Stimulated activated CD8-positive, alpha-beta memory T cell treated with anti-CD3 and anti-CD28 coated beads, Interleukin-12 subunit alpha, Interleukin-12 subunit beta, amount 100 ng/mL, for 24 hours (primary cell): Measurements from ENCODE around the gene DLL1.
"Not testable (repeated sequence)": the region's sequence is repeated elsewhere in the genome, so short reads cannot be mapped to it uniquely, and the experiment has no call there.

Source experiments
- DNase-seq: peaks from one replicate; pipeline ENCODE4 v3.0.0-alpha.2; 2020; ENCODE audit errors: extremely low read depth

The DLL1 gene

DNA sequence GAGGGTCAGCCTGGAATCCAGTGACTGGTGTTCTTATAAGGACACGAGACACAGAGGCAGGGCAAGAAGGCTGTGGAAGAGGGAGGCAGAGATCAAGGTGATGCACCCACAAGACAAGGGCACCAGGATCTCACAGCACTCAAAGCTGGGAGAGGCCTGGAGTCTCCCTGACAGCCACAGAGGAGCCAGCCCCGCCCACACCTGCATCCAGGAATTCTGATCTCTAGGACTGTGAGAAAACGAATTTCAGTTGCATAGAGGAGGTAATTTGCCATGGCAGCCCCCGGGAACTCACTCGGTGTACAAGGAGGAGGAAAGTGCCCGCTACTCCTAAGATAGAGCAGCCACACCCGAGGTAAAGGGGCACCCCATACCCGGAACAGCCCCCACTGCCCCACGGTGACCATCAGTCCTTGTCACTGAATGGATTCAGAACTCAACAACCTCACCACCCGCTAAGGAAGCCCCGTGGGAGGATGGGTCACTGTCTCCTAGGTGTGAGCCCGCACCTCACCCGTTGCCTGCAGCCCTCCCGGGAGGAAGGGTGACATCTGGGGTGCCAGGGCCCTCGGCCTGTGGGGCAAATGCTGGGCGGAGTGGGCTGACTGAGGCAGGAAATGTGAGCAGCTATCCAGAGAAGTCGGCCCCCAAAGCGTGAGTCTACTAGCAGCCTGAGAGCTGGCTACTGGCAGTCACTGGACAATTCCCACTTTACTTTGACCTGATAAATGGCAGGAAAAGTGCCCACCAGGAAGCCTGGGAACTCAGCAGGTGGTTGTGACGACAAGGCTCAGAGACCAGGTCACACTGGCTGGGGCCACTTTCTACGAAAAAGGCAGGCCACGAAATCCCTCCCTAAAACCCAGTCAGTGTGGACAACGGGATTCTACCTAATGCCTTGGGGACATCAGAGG lies 22.4 kb downstream of the DLL1 start:
- DNase-seq = no peak

DNA sequence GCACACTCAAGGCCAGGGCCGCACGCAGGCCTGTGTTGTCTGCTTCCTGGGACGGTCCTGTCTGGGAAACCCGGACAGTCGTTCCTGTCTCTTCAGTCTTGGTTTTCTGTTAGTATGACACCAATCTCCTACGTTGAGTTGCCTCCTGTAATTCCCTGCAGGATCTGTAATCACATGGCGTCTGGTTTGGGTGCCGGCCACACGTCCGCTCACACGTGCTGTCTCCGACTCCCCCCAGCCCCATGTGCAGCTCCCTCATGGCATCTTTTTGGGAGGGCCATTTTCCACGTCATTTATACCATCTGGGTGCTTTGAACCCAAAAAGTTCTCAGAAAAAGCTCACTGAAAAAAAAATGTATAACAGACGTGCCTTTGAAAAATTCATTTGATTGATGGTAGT lies 23.2 kb downstream of the DLL1 start:
- DNase-seq = no peak

- DNase-seq = no peak
Observed at GRCh38 chr6:170266061-170266825, 24.6 kb downstream of the DLL1 start.

DNA sequence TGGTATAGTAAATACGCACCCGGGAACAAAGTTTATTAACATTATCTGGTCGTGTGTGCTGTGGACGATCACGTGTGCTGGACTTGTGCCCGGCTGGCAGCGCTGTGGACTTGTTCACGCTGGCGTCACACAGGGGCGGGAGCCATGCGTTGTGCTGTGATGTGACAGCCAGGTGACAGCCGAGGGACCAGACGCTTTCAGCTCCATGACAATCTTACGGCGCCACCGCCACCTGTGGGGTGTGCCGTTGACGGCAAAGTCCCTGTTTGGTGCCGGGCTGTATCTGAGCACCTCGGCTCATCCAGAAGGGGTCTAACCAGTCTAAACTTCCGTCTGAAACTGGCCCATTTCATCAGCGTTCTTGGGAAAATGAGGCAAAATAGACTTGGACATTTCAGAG lies 25.2 kb downstream of the DLL1 start:
- DNase-seq = no peak

DNA sequence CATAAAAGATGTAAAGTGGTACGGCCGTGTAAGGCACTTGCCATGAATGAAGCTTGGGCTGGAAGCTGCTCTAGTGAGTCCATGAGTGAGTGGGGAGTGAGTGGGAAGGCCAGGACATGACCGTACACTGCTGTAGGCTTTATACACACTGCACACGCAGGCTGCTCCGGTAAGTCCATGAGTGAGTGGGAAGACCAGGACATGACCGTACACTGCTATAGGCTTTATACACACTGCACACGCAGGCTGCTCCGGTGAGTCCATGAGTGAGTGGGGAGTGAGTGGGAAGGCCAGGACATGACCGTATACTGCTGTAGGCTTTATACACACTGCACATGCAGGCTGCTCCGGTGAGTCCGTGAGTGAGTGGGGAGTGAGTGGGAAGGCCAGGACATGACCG lies 26.2 kb downstream of the DLL1 start:
- not testable (repeated sequence) for DNase-seq

- DNase-seq = no peak
Observed at GRCh38 chr6:170264086-170264485, 26.8 kb downstream of the DLL1 start.

DNA sequence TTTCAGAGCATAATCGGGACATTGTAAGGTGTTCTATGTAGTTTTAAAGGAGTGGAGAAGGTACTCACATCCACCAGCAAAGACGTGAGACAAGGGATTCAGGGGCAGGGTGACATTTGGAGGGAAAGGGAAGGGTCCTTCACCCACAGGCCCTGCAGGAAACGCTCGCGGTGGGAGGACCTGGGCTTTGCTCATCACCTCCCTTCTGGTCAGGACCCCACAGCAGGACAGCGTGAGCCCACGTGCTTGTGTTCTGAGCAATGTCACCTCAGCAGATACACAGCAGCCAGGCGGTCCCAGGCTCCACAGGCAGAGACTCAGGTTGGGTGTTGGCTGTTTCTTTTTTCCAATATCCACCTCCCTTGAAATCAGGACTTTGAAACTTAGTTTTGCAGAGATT lies 27.5 kb downstream of the DLL1 start:
- no peak for DNase-seq

GRCh38 chr6:170262489-170263088 lies 28.3 kb downstream of the DLL1 start:
- no peak for DNase-seq

GRCh38 chr6:170261643-170262488 lies 29.0 kb downstream of the DLL1 start:
- no peak for DNase-seq

DNA sequence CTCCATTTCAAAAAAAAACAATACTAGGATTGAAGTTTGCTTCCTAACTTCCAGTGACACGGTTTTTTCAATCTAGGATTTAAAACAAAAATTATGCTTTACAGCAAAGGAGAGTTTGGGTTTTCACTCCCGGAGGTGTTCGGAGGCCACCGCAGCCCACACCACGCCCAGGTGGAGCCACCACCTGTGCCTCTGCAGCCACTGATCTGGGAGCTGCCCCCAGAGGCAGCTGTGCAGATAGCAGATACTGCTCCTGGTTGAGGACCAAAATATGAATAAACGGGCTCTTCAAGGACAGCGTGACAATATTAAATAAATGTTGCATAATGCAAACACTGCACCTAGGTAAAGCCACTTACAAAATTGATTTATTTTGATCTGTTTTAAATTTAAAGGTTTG lies 30.2 kb downstream of the DLL1 start:
- no peak for DNase-seq

- no peak for DNase-seq
Observed at GRCh38 chr6:170259278-170259677, 31.6 kb downstream of the DLL1 start.

- DNase-seq = no peak
Observed at GRCh38 chr6:170258407-170258806, 32.5 kb downstream of the DLL1 start.

DNA sequence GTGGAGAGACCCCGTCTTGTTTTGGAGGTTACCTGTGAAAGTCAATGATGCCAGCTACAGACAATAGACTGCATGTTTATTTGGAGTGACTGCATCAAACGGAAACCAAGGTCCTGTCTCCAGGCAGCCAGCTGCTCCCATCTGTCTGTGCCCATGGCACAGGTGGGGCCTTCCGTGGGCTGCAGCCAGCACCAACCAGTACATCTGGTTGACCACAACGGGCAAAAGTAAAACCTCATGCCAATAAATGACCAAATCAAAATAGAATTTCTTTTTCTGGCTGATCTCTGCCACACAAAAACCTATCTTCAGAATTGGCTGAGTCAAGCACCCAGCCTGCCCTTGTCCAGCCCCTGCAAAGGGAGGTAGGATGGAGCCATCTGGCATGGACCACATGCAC lies 33.5 kb downstream of the DLL1 start:
- no peak for DNase-seq

GRCh38 chr6:170256641-170257040 lies 34.2 kb downstream of the DLL1 start:
- no peak for DNase-seq

- no peak for DNase-seq
Observed at GRCh38 chr6:170255426-170256125, 35.3 kb downstream of the DLL1 start.

GRCh38 chr6:170254315-170255213 lies 36.3 kb downstream of the DLL1 start:
- DNase-seq = no peak

DNA sequence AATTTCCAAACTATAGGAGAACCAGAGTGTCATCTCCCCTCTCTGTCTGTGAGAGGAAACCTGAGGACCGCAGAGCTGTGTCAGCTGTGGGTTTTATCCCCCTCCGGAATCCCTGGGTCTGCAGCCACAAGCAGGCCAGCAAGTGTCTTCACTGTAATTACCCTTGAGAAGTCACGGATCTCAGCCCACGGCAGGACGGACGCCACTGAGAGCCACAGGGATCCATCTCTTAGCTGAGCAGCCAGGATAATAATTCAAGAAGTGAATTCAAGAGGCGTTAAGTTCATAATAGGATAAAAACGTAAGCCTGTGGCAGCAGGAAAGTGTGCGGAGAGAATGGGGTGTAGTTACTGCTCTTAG lies 37.0 kb downstream of the DLL1 start:
- DNase-seq = no peak

DNA sequence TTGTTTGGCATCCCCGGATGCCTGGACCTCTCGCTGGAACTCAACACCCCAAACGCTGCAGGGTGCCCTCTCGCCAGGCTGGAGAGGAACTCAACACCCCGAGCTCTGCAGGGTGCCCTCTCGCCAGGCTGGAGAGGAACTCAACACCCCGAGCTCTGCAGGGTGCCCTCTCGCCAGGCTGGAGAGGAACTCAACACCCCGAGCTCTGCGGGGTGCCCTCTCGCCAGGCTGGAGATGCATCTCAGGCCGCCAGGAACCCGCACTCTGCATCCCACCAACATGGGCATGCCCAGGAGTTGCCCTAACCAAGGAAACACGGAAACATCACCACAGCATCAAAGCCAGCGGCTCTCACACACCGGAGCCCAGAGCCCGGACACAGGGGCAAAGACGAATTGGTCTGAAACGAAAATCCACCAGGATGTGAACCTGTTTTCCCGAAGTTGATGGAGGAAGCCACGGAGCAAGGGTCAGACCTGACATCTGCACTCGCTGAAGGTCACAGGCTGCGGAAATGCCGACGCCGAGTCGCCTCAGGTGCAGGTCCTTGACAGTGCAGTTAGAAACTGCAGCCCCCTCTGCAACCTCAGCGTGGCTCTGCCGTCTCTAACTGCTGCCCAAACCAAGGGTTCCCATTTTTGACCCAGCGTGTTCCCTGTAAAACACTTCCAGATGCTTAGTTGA lies 37.5 kb downstream of the DLL1 start:
- no peak for DNase-seq

GRCh38 chr6:170251776-170252571 lies 38.9 kb downstream of the DLL1 start:
- DNase-seq = no peak
